WERI-Rb-1 (cell line): ENCODE results near the gene CXCL13.

Experiments
- DNase-seq: peaks from one replicate; pipeline ENCODE4 v3.0.0-alpha.2; 2020
- H3K27ac ChIP-seq: fragments of 250-450 bp; sonication (Bioruptor Pico); 2 replicates; pipeline ENCODE4 v1.5.1; 2020; ENCODE audit warnings: mild to moderate bottlenecking, moderate library complexity
- H3K27me3 ChIP-seq: fragments of 250-450 bp; sonication (Bioruptor Pico); 2 replicates; pipeline ENCODE4 v1.5.1; 2021; ENCODE audit warnings: mild to moderate bottlenecking, low read depth, moderate library complexity; ENCODE audit not compliant: insufficient read depth, severe bottlenecking
- H3K36me3 ChIP-seq: fragments of 250-450 bp; sonication (Bioruptor Pico); 2 replicates; pipeline ENCODE4 v1.5.1; 2020; ENCODE audit warnings: mild to moderate bottlenecking, moderate library complexity
- H3K4me3 ChIP-seq: 2 replicates; pipeline ENCODE4 v1.5.1; 2011; ENCODE audit warnings: low read depth, mild to moderate bottlenecking, control low read depth, low read length
- H3K9me3 ChIP-seq: fragments of 250-450 bp; sonication (Bioruptor Pico); 2 replicates; pipeline ENCODE4 v1.5.1; 2021; ENCODE audit warnings: mild to moderate bottlenecking, moderate library complexity; ENCODE audit not compliant: severe bottlenecking
- TF ChIP-seq, protein P1 (sequence below): IDR thresholded peaks from 2 replicates; pipeline ENCODE4 v1.5.1; 2011; ENCODE audit warnings: low read depth, mild to moderate bottlenecking, control low read depth, inconsistent platforms, low read length

Gene CXCL13

GRCh38 chr4:77599378-77599777 lies 6.2 kb upstream of the CXCL13 start:
- Histone ChIP-seq H3K27ac (no peak overlapping the region), H3K4me3 (no peak overlapping the region), H3K9me3 (no peaks in the 10 kb centered on the region), H3K27me3 (peaks cover 4% of the 10 kb centered on the region), H3K36me3 (no peaks in the 10 kb centered on the region)
- TF ChIP-seq, protein P1, sequence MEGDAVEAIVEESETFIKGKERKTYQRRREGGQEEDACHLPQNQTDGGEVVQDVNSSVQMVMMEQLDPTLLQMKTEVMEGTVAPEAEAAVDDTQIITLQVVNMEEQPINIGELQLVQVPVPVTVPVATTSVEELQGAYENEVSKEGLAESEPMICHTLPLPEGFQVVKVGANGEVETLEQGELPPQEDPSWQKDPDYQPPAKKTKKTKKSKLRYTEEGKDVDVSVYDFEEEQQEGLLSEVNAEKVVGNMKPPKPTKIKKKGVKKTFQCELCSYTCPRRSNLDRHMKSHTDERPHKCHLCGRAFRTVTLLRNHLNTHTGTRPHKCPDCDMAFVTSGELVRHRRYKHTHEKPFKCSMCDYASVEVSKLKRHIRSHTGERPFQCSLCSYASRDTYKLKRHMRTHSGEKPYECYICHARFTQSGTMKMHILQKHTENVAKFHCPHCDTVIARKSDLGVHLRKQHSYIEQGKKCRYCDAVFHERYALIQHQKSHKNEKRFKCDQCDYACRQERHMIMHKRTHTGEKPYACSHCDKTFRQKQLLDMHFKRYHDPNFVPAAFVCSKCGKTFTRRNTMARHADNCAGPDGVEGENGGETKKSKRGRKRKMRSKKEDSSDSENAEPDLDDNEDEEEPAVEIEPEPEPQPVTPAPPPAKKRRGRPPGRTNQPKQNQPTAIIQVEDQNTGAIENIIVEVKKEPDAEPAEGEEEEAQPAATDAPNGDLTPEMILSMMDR: peak; percentile 67
- peak; percentile 26 for DNase-seq

GRCh38 chr4:77600521-77601451 lies 4.8 kb upstream of the CXCL13 start:
- Histone ChIP-seq H3K36me3 (no peaks in the 10 kb centered on the region), H3K27me3 (peaks cover 4% of the 10 kb centered on the region), H3K4me3 (no peak overlapping the region), H3K9me3 (no peaks in the 10 kb centered on the region), H3K27ac (no peak overlapping the region)
- TF ChIP-seq, protein P1: peak; percentile 75
- peak; percentile 27 for DNase-seq

- Histone ChIP-seq H3K9me3 (no peaks in the 10 kb centered on the region), H3K36me3 (no peaks in the 10 kb centered on the region)
- TF ChIP-seq, protein P1: no peak
These were observed 3.9 kb upstream of the CXCL13 start for GRCh38 chr4:77601614-77602187.

DNA sequence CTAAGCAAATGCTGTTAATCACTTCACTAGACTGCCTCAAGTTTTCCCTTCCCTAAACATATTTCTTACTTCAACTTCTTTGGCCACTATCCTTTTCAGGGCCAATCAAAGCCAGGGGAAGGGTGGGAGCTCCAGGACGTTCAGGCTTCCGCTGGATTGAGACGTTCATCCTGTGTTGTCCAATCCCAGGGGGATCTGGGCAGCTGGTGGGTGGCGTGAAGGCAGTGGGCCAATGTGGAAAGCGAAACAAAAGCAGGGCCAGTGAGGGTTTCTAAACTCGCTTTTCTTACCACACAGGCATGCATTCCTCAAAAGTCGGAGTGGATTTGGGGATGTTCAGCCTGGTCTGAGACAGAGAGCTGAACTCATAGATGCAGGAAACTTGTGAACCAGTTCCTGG lies 7.6 kb downstream of the CXCL13 start:
- Histone ChIP-seq H3K4me3 (no peak overlapping the region), H3K36me3 (no peaks in the 10 kb centered on the region), H3K27ac (no peak overlapping the region), H3K27me3 (no peaks in the 10 kb centered on the region), H3K9me3 (no peaks in the 10 kb centered on the region)
- TF ChIP-seq, protein P1: no peak
- no peak for DNase-seq

More at GRCh38 chr4:77601614-77602187, 3.9 kb upstream of the CXCL13 start:
- DNase-seq: no peak
- H3K27me3 ChIP-seq: peaks cover 4% of the 10 kb centered on the region
- H3K4me3 ChIP-seq: no peak overlapping the region
- H3K27ac ChIP-seq: no peak overlapping the region

- TF ChIP-seq, protein P1: no peak
- H3K9me3 ChIP-seq: no peaks in the 10 kb centered on the region
- H3K27ac ChIP-seq: no peak overlapping the region
These were observed 9.5 kb downstream of the CXCL13 start for GRCh38 chr4:77615153-77615552.

More at GRCh38 chr4:77615153-77615552, 9.5 kb downstream of the CXCL13 start:
- H3K36me3 ChIP-seq: no peaks in the 10 kb centered on the region
- H3K4me3 ChIP-seq: no peak overlapping the region
- DNase-seq: no peak
- H3K27me3 ChIP-seq: no peaks in the 10 kb centered on the region
